SU-DHL-6 (cell line): ENCODE results near the gene CDK7.

Experiments
- H2AFZ ChIP-seq: fragments of 200-600 bp; sonication (generic); 2 replicates; pipeline ENCODE4 v1.6.1; 2014; ENCODE audit warnings: low read depth, mild to moderate bottlenecking, moderate library complexity, mixed read lengths, antibody characterized with exemption, low read length; ENCODE audit not compliant: severe bottlenecking
- H3F3A ChIP-seq: fragments of 200-600 bp; shearing (Covaris generic); 2 replicates; pipeline ENCODE4 v1.6.0; 2016; ENCODE audit warnings: antibody characterized with exemption, mild to moderate bottlenecking; ENCODE audit not compliant: insufficient read depth
- H3K27ac ChIP-seq: fragments of 200-600 bp; sonication (generic); 2 replicates; pipeline ENCODE4 v1.5.1; 2016; ENCODE audit warnings: low read depth, mild to moderate bottlenecking, low read length, moderate library complexity, mixed read lengths
- H3K27me3 ChIP-seq: fragments of 200-600 bp; sonication (generic), shearing (Covaris generic); 2 replicates; pipeline ENCODE4 v1.6.0; 2014; ENCODE audit warnings: mild to moderate bottlenecking, low read length
- H3K36me3 ChIP-seq: fragments of 200-600 bp; sonication (generic); 2 replicates; pipeline ENCODE4 v1.6.1; 2014; ENCODE audit warnings: mild to moderate bottlenecking, low read length, mixed read lengths
- H3K4me2 ChIP-seq: fragments of 300-600, 200-600 bp; shearing (Covaris generic), sonication (generic); 2 replicates; pipeline ENCODE4 v1.6.0; 2014; ENCODE audit warnings: low read length, low read depth, mild to moderate bottlenecking; ENCODE audit not compliant: poor library complexity, severe bottlenecking
- H3K4me3 ChIP-seq: fragments of 200-600 bp; sonication (generic); 2 replicates; pipeline ENCODE4 v1.5.1; 2014; ENCODE audit warnings: antibody characterized with exemption, low read length, mild to moderate bottlenecking, mixed read lengths; ENCODE audit not compliant: insufficient read depth, poor library complexity, severe bottlenecking
- H3K79me2 ChIP-seq: fragments of 200-600 bp; sonication (generic); 2 replicates; pipeline ENCODE4 v1.6.1; 2014; ENCODE audit warnings: mild to moderate bottlenecking, low read length, moderate library complexity; ENCODE audit not compliant: insufficient read depth
- H3K9ac ChIP-seq: fragments of 200-600 bp; sonication (generic); 2 replicates; pipeline ENCODE4 v1.7.0; 2014; ENCODE audit warnings: mild to moderate bottlenecking, low read length
- H3K9me2 ChIP-seq: fragments of 200-600 bp; sonication (generic); replicated peaks from 2 replicates; pipeline ENCODE4 v1.6.1; 2014; ENCODE audit warnings: low read length; ENCODE audit not compliant: insufficient read depth
- H3K9me3 ChIP-seq: fragments of 200-600 bp; sonication (generic); 2 replicates; pipeline ENCODE4 v1.6.1; 2014; ENCODE audit warnings: low read length, mixed read lengths; ENCODE audit not compliant: insufficient read depth
- H4K20me1 ChIP-seq: fragments of 200-600 bp; sonication (generic); 2 replicates; pipeline ENCODE4 v1.6.1; 2014; ENCODE audit warnings: low read depth, mild to moderate bottlenecking, antibody characterized with exemption, low read length, moderate library complexity, mixed read lengths
- CTCF ChIP-seq: fragments of 200-600 bp; sonication (generic); IDR thresholded peaks from one replicate; pipeline ENCODE4 v1.5.1; 2017; ENCODE audit warnings: antibody characterized with exemption, mild to moderate bottlenecking, low read length, moderate library complexity; ENCODE audit not compliant: insufficient read depth, poor library complexity, severe bottlenecking
- EZH2phosphoT487 ChIP-seq: fragments of 200-600 bp; sonication (generic), shearing (Covaris generic); conservative IDR thresholded peaks from 2 replicates; pipeline ENCODE4 v1.6.1; 2018; ENCODE audit warnings: mild to moderate bottlenecking, antibody characterized with exemption, low read length, moderate library complexity, mixed read lengths

CDK7 gene

GRCh38 chr5:69242215-69242927 is 7.7 kb downstream of the CDK7 start:
- H3K9me3 ChIP-seq: no peaks in the 10 kb centered on the region
- TF ChIP-seq EZH2phosphoT487 (no peak), CTCF (no peak)
- no peak overlapping the region for H3K4me2 ChIP-seq
- no peaks in the 10 kb centered on the region for H3K27me3 ChIP-seq
- no peaks in the 10 kb centered on the region for H3F3A ChIP-seq
- no peak overlapping the region for H3K4me3 ChIP-seq
- H4K20me1 ChIP-seq: no peaks in the 10 kb centered on the region
- no peak overlapping the region for H2AFZ ChIP-seq
- H3K79me2 ChIP-seq: peaks cover 89% of the 10 kb centered on the region
- no peak overlapping the region for H3K27ac ChIP-seq
- no peak overlapping the region for H3K9ac ChIP-seq
- peaks cover 16% of the 10 kb centered on the region; the same call in 1 of the 2 replicates for H3K36me3 ChIP-seq
- no peaks in the 10 kb centered on the region for H3K9me2 ChIP-seq

GRCh38 chr5:69245031-69245430 is 10.3 kb downstream of the CDK7 start:
- Histone ChIP-seq H3K27ac (no peak overlapping the region), H3K4me2 (no peak overlapping the region), H3K36me3 (peaks cover 4% of the 10 kb centered on the region; the same call in 1 of the 2 replicates), H3K27me3 (no peaks in the 10 kb centered on the region), H3K9me3 (no peaks in the 10 kb centered on the region), H3K79me2 (peaks cover 97% of the 10 kb centered on the region), H3K9ac (no peak overlapping the region), H3K4me3 (no peak overlapping the region), H2AFZ (no peak overlapping the region), H3K9me2 (no peaks in the 10 kb centered on the region), H3F3A (no peaks in the 10 kb centered on the region), H4K20me1 (no peaks in the 10 kb centered on the region)
- no peak for TF ChIP-seq CTCF

GRCh38 chr5:69248019-69248418 is 13.3 kb downstream of the CDK7 start:
- Histone ChIP-seq H3K27ac (no peak overlapping the region), H3K79me2 (peaks cover 86% of the 10 kb centered on the region)
- TF ChIP-seq CTCF (no peak), EZH2phosphoT487 (no peak)

More at GRCh38 chr5:69248019-69248418, 13.3 kb downstream of the CDK7 start:
- Histone ChIP-seq H3K27me3 (no peaks in the 10 kb centered on the region), H3K4me2 (no peak overlapping the region), H2AFZ (no peak overlapping the region), H3K9me2 (no peaks in the 10 kb centered on the region), H3K4me3 (no peak overlapping the region), H3K36me3 (no peaks in the 10 kb centered on the region; the same call in 1 of the 2 replicates), H3K9me3 (no peaks in the 10 kb centered on the region), H3F3A (no peaks in the 10 kb centered on the region), H3K9ac (no peak overlapping the region), H4K20me1 (no peaks in the 10 kb centered on the region)
